LNCAP (cell line): Measurements from ENCODE around the gene LHX1.

Experiments
- CTCF ChIP-seq: fragments of 450-650 bp; IDR thresholded peaks from 2 replicates; pipeline ENCODE4 v1.5.1; 2017; ENCODE audit warnings: mild to moderate bottlenecking

LHX1 gene

DNA sequence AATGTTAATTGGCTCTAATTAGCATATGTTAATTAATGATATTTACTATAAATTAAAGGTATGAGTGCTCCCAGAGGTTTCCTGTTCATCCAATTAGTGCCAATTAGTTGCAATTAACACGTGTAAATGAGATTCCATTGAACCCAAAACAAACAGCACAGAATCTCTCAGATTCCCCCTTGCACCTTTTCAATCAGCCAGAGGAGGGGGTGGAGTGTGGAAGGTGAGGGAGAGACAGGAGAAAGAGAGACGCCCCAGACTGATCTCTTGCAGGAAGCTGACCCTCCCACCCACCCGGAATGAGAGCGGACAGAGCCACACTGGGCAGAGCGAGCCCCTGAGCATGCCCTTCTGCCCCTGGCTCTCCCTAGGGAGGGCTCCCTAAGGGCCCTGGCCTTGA is 24.1 kb upstream of the LHX1 start:
- TF ChIP-seq CTCF = no peak

GRCh38 chr17:36918211-36918691 is 19.0 kb upstream of the LHX1 start:
- TF ChIP-seq CTCF = no peak

- no peak for TF ChIP-seq CTCF
Measured at GRCh38 chr17:36919407-36919968, 17.8 kb upstream of the LHX1 start.

DNA sequence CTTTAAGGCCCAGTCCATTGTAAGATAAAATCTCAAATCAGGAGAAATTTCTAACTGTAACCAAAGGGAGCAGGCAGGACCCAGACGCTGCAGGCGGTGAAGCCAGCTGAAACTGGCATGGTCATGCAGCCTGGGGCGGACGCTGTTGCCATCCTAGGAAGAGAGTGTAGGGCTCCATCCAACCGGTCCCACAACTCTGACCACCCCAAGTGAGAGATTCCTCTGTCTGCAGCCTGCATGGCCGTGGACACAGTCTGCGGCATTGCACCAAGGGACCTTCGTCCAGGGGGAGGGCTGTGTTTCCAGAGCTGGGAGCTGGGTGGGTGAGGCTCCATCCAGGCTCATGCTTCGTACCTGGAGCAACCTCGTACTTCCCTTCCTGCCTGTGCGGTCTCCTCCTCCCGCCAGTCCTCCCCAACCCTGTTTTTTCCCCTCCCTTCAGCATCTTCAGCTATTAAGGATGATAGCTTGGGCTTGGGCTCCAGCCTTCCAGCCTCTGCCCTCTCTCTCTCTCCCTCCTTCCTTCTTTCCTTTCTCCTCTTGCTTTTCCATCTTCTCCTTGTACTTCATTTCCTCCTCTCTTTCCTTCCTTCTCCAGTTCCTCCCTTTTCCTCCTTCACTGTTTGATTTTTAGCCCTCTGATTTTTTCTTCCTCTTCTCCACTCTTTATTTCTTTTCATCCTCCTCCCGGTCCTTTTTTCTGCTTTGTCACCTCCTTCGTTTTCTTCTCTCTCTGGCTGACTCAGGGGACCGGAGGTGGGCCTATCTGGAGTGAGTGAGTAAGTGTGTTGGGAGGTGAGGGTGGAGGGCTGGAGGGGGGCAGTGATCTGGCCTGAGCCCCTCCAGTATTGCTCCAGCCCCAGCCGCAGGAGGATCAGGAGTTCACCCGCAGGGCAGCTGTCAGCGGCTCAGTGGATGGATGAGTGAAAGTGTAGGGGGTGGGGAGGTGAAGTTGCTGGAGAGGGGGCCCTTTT is 17.0 kb upstream of the LHX1 start:
- no peak for TF ChIP-seq CTCF

GRCh38 chr17:36921095-36921851 is 16.0 kb upstream of the LHX1 start:
- no peak for TF ChIP-seq CTCF

DNA sequence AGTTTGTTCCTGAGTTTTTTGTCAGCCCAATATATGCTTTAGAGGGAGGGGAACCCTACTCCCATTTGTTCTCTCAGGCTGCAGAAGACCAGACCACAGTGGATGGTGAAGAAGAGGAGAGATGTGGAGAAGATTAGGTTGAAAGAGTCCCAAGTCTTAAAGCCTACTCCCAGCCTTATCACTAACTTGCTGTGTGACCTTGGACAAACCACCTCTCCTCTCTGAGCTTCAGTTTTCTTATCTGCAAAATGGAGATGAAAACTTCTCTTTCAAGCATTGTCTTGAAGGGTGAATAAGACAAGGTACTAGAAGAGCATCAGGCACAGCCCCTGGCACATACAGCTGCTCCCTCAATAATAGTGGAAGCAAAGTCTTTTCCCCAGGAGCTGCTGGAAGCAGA is 15.1 kb upstream of the LHX1 start:
- no peak for TF ChIP-seq CTCF

GRCh38 chr17:36923814-36924221 is 13.5 kb upstream of the LHX1 start:
- TF ChIP-seq CTCF = no peak
